Panc1 (cell line): ENCODE data around the gene DIAPH2. TPM values are rescaled to one million over a fixed set of nuclear protein-coding genes. Genes with fewer than 3 reads are reported as not detected.

Experiments used
- ATAC-seq: fragments of 200-7000 bp; cut with Tn5 transposase; 2 replicates; pipeline ENCODE4 v1.9.1; 2020; ENCODE audit warnings: mild to moderate bottlenecking, moderate library complexity
- BruUV-seq: library from RNA; stranded (reverse); fragments of 400-500 nt; replicated peaks from 2 replicates; lab custom pipeline; 2021; lab: Mats Ljungman, UMichigan
- CTCF ChIA-PET: fragments of 300-600 bp; sonication (Branson Sonifier 250); formaldehyde crosslinking; loops from one replicate; lab custom pipeline; 2022; ENCODE audit warnings: antibody characterized with exemption; lab: Charles Lee
- POLR2A ChIA-PET: fragments of 300-600 bp; sonication (Branson Sonifier 250); formaldehyde crosslinking; loops from one replicate; lab custom pipeline; 2022; ENCODE audit warnings: antibody characterized with exemption; lab: Charles Lee
- DNase-seq: peaks from one replicate; pipeline ENCODE4 v3.0.0-alpha.2; 2010; ENCODE audit warnings: low read depth, low spot score
- H3K27ac ChIP-seq: 2 replicates; pipeline ENCODE4 v1.5.1; 2011; ENCODE audit warnings: mild to moderate bottlenecking, low read length, inconsistent platforms
- H3K27me3 ChIP-seq: fragments of 200-500 bp; sonication (Bioruptor generic); 2 replicates; pipeline ENCODE4 v1.6.0; 2014; ENCODE audit warnings: low read length, inconsistent platforms; ENCODE audit not compliant: control insufficient read depth, insufficient read depth
- H3K36me3 ChIP-seq: fragments of 200-500 bp; sonication (Bioruptor generic); 2 replicates; pipeline ENCODE4 v1.5.1; 2014; ENCODE audit warnings: inconsistent platforms, mild to moderate bottlenecking, low read length, moderate library complexity; ENCODE audit not compliant: control insufficient read depth, insufficient read depth
- H3K4me1 ChIP-seq: 2 replicates; pipeline ENCODE4 v1.5.1; 2011; ENCODE audit warnings: inconsistent platforms, mild to moderate bottlenecking, low read length, moderate library complexity; ENCODE audit not compliant: control insufficient read depth, insufficient read depth
- H3K4me3 ChIP-seq, 2 experiments: 2 replicates each; pipeline ENCODE4 v1.5.1; 2011 to 2012; ENCODE audit warnings: low read depth in 2 of 2, low read length in 2 of 2, mild to moderate bottlenecking in 2 of 2, inconsistent platforms in 1 of 2, moderate library complexity in 1 of 2
- H3K9me3 ChIP-seq: fragments of 200-500 bp; sonication (Bioruptor generic); 2 replicates; pipeline ENCODE4 v1.5.1; 2014; ENCODE audit warnings: low read depth, mild to moderate bottlenecking, inconsistent platforms, low read length, moderate library complexity; ENCODE audit not compliant: control insufficient read depth, insufficient read depth
- POLR2AphosphoS5 ChIP-seq: IDR thresholded peaks from 2 replicates; pipeline ENCODE4 v1.6.1; 2012; ENCODE audit warnings: mild to moderate bottlenecking, low read depth, low read length, moderate library complexity
- REST ChIP-seq, 2 experiments: IDR thresholded peaks; 2 replicates each; pipeline ENCODE4 v1.6.1; 2011 to 2012; ENCODE audit warnings: low read depth in 2 of 2, control low read depth in 1 of 2, low read length in 1 of 2, mild to moderate bottlenecking in 1 of 2, moderate library complexity in 1 of 2; ENCODE audit not compliant: insufficient read depth in 1 of 2
- SIN3A ChIP-seq: IDR thresholded peaks from 2 replicates; pipeline ENCODE4 v1.6.1; 2012; ENCODE audit warnings: low read depth, mild to moderate bottlenecking, low read length, moderate library complexity, borderline replicate concordance; ENCODE audit not compliant: insufficient read depth
- TCF7L2 ChIP-seq: IDR thresholded peaks from 2 replicates; pipeline ENCODE4 v1.6.1; 2011; ENCODE audit warnings: mild to moderate bottlenecking, low read depth, low read length, inconsistent platforms
- in situ Hi-C: cut with HindIII; loops from 2 replicates; pipeline ENCODE4 v1.10.0; 2016; ENCODE audit warnings: low sequenced_read_pairs, low pct_unique_long_range_greater_than_20kb
- intact Hi-C: fragments of 100-400 bp; cut with micrococcal nuclease; formaldehyde crosslinking; loops from one replicate; pipeline ENCODE4 v1.10.0; 2022; ENCODE audit not compliant: unreplicated experiment
- total RNA-seq: library from RNA; stranded (reverse); gene quantifications from one replicate; pipeline ENCODE4 v1.2.1, GENCODE V29; 2021; ENCODE audit not compliant: unreplicated experiment
- TF ChIP-seq, protein P1 (sequence below): fragments of 450-650 bp; IDR thresholded peaks from 2 replicates; pipeline ENCODE4 v1.5.1; 2017; ENCODE audit warnings: mild to moderate bottlenecking

The DIAPH2 gene
- total RNA-seq, 1 experiment from 2014 or later, result 17.0 TPM

DNA sequence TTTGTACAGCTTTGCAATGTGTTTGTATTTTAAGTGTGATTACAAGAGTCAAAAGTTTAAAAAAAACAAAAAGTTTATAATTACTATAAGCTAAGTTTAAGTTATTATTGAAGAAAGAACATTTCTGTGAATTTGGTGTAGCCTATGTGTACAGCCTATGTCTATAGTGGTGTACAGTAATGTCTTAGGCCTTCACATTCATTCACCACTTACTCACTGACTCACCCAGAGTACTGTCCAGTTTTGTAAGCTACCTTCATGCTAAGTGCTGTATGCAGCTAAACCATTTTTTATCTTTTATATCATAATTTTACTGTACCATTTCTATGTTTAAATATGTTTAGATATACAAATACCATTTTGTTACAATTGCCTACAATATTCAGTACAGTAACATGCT is 381.3 kb downstream of the DIAPH2 start:
- TF ChIP-seq SIN3A (no peak), POLR2AphosphoS5 (no peak), TCF7L2 (no peak), REST (IDR thresholded peaks at IDR 0.05; ENCODE audit: insufficient read depth in 1 of 2, low read depth in 2 of 2, low read length in 1 of 2) (no peak)
- TF ChIP-seq, protein P1, sequence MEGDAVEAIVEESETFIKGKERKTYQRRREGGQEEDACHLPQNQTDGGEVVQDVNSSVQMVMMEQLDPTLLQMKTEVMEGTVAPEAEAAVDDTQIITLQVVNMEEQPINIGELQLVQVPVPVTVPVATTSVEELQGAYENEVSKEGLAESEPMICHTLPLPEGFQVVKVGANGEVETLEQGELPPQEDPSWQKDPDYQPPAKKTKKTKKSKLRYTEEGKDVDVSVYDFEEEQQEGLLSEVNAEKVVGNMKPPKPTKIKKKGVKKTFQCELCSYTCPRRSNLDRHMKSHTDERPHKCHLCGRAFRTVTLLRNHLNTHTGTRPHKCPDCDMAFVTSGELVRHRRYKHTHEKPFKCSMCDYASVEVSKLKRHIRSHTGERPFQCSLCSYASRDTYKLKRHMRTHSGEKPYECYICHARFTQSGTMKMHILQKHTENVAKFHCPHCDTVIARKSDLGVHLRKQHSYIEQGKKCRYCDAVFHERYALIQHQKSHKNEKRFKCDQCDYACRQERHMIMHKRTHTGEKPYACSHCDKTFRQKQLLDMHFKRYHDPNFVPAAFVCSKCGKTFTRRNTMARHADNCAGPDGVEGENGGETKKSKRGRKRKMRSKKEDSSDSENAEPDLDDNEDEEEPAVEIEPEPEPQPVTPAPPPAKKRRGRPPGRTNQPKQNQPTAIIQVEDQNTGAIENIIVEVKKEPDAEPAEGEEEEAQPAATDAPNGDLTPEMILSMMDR, result no peak
- ChIA-PET POLR2A (no interaction called here), CTCF (no interaction called here)
- ATAC-seq, result no peak
- no peak overlapping the region for H3K4me3 ChIP-seq
- intact Hi-C loops, result no loop called here
- in situ Hi-C loops, result no loop called here
- no TSS peak for BruUV-seq
- H3K27me3 ChIP-seq, result no peaks in the 10 kb centered on the region
- DNase-seq, result no peak
- no peaks in the 10 kb centered on the region for H3K36me3 ChIP-seq
- H3K27ac ChIP-seq, result no peak overlapping the region
- H3K9me3 ChIP-seq, result no peaks in the 10 kb centered on the region
- H3K4me1 ChIP-seq, result no peaks in the 10 kb centered on the region

DNA sequence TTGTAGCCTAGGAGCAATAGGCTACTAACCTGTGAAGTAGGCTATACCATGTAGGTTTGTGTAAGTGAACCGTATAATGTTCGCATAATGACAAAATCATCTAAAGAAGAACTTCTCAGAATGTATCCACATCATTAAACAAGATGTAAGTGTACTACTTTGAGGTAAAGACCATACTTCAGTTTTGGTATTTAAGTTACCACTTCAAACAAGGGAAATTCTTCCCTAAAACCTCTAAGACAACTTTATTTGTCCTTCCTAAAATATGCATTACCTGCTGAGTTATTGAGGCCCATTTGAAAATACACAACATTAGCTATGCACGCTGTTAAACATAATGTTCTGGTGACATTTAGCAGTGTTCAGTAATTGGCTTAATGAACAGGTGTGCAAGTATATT is 381.7 kb downstream of the DIAPH2 start:
- TF ChIP-seq, protein P1, result no peak
- TF ChIP-seq POLR2AphosphoS5 (no peak), REST (IDR thresholded peaks at IDR 0.05; ENCODE audit: insufficient read depth in 1 of 2, low read depth in 2 of 2, low read length in 1 of 2) (no peak), TCF7L2 (no peak), SIN3A (no peak)
- ATAC-seq (no peak), DNase-seq (no peak)
- ChIA-PET CTCF (no interaction called here), POLR2A (no interaction called here)
- intact Hi-C loops (no loop called here), in situ Hi-C loops (no loop called here)
- Histone ChIP-seq H3K27me3 (no peaks in the 10 kb centered on the region), H3K4me3 (no peak overlapping the region), H3K36me3 (no peaks in the 10 kb centered on the region), H3K9me3 (no peaks in the 10 kb centered on the region), H3K27ac (no peak overlapping the region), H3K4me1 (no peaks in the 10 kb centered on the region)
- BruUV-seq, result no TSS peak
